Activated CD4-positive, CD25-positive, alpha-beta regulatory T cell treated with anti-CD3 and anti-CD28 coated beads, Interleukin-2, amount 50 U/mL, for 72 hours (primary cell): ENCODE results near the gene CPNE7.

Experiments
- DNase-seq: peaks from one replicate; pipeline ENCODE4 v3.0.0; 2021

Gene CPNE7

DNA sequence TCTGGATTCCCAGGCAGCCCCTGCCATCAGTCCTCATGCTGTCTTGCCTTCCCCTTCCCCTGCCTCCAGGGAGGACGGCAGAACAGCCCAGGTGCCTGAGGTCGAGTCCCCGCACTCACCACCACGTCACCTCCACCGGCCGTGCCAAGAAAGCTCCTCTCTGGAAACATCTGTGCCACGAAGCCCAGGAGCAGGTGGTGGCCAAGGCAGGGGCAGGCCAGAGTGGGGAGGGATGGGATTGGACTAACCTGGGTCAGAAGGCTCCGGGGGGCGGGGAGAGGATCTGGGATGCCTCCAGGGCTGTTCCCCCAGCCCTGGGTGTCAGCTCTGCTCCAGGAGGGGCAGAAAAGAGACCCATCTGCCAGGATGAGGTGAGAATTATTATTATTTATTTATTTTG, 30.4 kb downstream of the CPNE7 start:
- DNase-seq: no peak

DNA sequence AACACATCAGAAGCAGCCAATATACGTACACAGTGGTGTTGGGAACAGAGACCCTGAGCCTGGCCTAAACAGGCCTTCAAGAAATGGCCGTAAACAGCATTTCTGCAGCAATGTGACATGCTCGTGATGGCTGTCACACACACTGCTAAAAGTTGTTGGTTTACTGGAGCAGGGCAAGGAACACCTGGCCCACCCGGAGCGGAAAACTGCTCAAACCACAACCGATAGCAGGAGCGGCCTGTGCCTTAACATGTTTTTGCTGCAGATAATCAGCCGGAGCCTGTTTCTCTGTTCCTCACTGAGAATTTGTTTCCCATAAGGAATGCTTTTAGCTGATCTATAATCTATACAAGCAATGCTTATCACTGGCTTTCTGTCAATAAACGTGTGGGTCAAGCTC, 31.9 kb downstream of the CPNE7 start:
- DNase-seq: no peak

DNA sequence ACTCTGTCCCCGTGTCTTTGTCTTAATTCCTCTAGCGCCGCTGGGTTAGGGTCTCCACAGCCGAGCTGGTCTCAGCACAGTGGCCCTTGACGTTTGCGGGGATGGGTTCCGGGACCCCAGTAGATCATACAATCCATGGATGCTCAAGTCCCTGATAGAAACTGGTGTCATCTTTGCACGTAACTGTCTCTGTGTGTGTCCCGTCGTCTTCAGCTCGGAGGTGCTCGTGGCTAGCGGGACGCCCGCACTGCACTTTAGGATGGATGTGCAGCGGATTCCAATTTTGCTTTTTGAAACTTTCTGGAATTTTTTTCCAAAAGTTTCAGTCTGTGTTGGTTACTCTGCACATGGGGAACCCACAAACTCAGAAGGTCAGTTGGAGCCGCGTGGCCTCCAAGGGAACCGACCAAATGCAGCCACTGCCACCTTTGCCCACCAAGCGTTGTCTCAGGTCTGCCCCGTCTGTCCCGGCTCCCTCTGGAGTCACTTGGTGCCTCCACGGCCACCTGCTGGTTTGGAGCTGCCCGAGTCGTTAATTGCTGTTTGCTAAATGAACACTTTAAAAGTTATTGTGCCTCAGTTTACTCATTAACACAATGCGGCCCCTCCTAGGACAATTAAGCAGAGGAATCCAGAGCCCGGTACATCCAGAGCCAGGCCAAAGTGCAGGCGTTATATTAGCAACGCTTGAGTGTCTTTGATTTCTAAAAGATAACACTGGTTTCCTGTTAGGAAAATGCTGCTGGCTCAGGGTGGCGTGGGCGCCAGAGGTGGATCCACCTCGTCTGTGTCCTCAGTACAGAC, 32.6 kb downstream of the CPNE7 start:
- DNase-seq: no peak

DNA sequence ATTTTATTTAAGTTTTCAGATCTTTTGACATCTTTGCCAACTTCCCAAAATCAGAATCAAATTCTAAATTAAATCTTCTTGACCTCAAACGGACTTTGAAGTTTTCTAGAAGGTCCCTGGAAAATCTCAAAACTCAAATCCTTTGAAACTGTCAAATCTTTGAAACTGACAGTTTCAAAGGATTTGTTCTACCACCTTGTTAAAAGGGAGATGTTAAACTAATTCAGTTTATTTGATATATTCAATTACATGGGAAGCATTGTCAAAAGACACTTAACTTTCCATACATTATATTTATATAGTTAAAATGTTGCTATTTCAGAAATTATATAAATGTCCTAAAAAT, 34.5 kb downstream of the CPNE7 start:
- no peak for DNase-seq

GRCh38 chr16:89612415-89613166, 37.0 kb downstream of the CPNE7 start:
- DNase-seq: no peak

- no peak for DNase-seq
Observed at GRCh38 chr16:89613231-89613953, 37.8 kb downstream of the CPNE7 start, which contains the start of gene DPEP1. Gene DPEP1, plus strand, starts transcription at chr16:89613642. Its CDS starts 16,769 bp downstream, at chr16:89630411.

DNA sequence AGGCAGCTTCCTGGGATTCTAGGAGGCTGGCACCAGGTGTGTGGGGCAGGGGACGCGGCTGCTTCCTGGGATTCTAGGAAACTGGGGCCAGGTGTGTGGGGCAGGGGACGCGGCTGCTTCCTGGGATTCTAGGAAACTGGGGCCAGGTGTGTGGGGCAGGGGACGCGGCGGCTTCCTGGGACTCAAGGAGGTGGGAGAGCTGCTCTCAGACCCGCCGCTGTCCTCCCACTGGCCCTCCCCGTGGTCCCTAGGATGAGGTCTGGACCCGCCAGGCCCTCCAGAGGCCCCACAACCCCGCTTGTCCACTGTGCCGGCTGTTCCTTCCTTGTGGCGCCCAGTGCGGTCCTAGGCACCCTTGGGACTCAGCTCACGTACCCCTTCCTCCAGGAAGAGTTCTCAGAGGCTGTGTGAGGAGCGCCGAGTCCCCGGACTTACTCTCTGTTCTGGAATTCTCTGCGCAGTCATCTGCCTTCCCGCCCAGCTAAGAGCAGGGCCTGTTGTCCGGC, 38.4 kb downstream of the CPNE7 start:
- no peak for DNase-seq

GRCh38 chr16:89615176-89615575, 39.6 kb downstream of the CPNE7 start:
- no peak for DNase-seq

- no peak for DNase-seq
Observed at GRCh38 chr16:89615596-89616090, 40.1 kb downstream of the CPNE7 start.

- DNase-seq: no peak
Observed at GRCh38 chr16:89616623-89617022, 41.1 kb downstream of the CPNE7 start.

DNA sequence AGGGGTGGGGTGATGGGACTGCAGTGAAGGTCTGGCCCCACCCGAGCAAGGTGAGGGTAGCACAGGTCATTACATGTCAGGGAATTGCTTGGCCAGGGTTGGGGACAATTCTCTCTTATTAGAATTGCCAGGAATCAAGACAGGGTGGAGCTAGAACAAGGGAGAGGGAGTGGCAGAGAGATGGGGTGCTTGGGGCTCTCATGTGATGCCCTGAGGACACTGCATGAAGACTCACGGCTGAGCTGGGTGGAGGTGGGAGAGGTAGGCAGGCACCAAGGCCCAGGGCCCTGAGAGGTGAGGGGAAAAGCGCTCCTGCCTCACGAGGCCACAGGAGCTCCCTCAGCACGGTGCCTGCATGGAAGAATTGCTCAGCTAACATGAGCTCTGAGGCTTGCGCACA, 41.5 kb downstream of the CPNE7 start:
- no peak for DNase-seq

DNA sequence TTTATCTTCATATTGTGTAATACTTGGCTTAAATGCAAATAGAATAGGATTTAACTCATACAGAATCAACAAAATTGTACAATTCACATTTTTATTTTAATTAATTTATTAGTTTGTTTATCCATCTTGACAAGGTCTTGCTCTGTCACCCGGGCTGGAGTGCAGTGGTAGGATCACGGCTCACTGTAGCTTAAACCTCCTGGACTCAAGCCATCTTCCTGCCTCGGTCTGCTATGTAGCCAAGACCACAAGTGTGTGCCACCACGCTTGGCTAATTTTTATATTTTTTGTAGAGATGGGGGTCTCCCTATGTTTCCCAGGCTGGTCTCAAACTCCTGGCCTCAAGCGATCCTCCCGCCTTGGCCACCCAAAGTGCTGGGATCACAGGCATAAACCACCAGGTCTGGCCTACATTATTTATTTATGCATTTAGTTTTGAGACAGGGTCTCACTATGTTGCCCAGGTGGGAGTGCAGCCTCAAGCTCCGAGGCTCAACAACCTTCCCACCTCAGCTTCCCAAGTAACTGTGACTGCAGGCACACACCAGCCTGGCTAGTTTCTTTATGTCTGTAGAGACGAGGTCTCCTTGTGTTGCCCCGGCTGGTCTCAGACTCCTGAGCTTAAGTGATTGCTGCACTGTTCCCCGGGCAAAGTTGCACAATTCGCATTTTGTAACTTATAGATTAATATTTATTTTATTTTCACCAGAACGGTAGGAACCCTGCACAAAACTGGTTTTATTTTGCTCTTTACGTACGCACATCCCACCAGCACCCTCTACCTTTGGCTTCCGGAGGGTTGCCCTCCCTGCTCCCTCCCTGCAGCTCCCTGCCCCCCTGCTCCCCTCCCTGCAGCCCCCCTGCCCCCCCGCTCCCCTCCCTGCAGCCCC, 42.8 kb downstream of the CPNE7 start:
- no peak for DNase-seq

GRCh38 chr16:89619840-89620239, 44.3 kb downstream of the CPNE7 start:
- no peak for DNase-seq

GRCh38 chr16:89620406-89620841, 44.9 kb downstream of the CPNE7 start:
- no peak for DNase-seq

GRCh38 chr16:89621136-89621697, 45.7 kb downstream of the CPNE7 start:
- DNase-seq: no peak

- no peak for DNase-seq
Observed at GRCh38 chr16:89621698-89622409, 46.3 kb downstream of the CPNE7 start.

DNA sequence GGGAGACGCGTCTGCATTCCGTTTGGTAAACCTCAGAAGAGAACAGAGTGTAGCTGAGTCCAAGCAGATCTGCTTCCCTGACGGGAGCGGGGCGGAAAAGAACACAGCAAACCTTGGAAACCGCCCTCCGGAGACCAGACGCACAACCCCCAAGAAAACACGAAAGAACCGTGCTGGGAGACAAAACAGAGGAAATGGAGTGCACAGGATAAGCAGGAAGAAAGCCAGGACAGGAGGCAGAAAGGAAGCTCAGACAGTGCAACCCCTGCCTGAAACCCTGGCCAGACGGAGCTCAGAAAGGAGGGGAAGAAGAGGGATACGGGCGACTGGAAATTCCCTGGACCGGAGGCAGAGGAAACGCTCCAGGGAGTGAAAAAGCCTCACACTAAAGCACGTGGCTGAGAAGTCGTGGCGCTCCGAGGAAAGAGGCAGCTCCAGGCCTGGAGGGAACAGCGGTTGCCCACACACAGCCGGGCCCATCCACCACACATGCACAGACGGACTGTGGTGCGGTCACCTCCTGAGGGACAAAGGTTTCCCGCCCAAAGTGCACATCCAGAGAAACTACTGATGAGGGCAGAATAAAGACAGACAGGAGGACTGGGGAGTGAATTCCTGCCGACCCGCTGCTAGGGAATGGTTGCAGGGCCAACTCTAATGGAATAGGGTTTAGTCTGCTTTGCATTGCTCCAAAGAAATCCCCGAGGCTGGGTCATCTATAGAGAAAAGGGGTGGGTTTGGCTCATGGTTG, 48.1 kb downstream of the CPNE7 start:
- DNase-seq: no peak

- DNase-seq: no peak
Observed at GRCh38 chr16:89624777-89625761, 49.5 kb downstream of the CPNE7 start.
